CD8-positive, alpha-beta memory T cell (primary cell): ENCODE results near the gene SOX6. TPM values are rescaled to one million over a fixed set of nuclear protein-coding genes. Genes with fewer than 3 reads are reported as not detected.

Experiments
- CTCF ChIA-PET: fragments of 350-600 bp; sonication (Branson Sonifier 250); formaldehyde crosslinking; loops from one replicate; lab custom pipeline; 2021; ENCODE audit warnings: antibody characterized with exemption; lab: Charles Lee
- POLR2A ChIA-PET: fragments of 350-600 bp; sonication (Branson Sonifier 250); formaldehyde crosslinking; loops from one replicate; lab custom pipeline; 2021; ENCODE audit warnings: antibody characterized with exemption; lab: Charles Lee
- DNase-seq, 5 donors: peaks; one replicate each; pipeline versions ENCODE4 v3.0.0 to v3.0.0-alpha.2; 2020 to 2022; ENCODE audit warnings: mixed read lengths in 1 of 5
- H3K27ac ChIP-seq: one replicate; pipeline ENCODE4 v1.7.0; 2013; ENCODE audit warnings: low read depth, mild to moderate bottlenecking, low read length, moderate library complexity
- H3K27me3 ChIP-seq: 2 replicates; pipeline ENCODE4 v1.7.0; 2013; ENCODE audit warnings: low read length, mild to moderate bottlenecking; ENCODE audit not compliant: insufficient read depth, poor library complexity, severe bottlenecking
- H3K36me3 ChIP-seq: 2 replicates; pipeline ENCODE4 v1.7.0; 2013; ENCODE audit warnings: mild to moderate bottlenecking, low read length, moderate library complexity; ENCODE audit not compliant: insufficient read depth
- H3K4me1 ChIP-seq: 2 replicates; pipeline ENCODE4 v1.7.0; 2013; ENCODE audit warnings: mild to moderate bottlenecking, low read length, moderate library complexity; ENCODE audit not compliant: insufficient read depth
- H3K4me3 ChIP-seq: 2 replicates; pipeline ENCODE4 v1.7.0; 2013; ENCODE audit warnings: mild to moderate bottlenecking, low read length
- H3K9me3 ChIP-seq: 2 replicates; pipeline ENCODE4 v1.7.0; 2013; ENCODE audit warnings: mild to moderate bottlenecking, low read length
- H3K27ac Mint-ChIP-seq, 8 donors: one replicate each; pipeline ENCODE4 v1.8.0; 2020 to 2021; ENCODE audit warnings: mixed read lengths in 8 of 8, mild to moderate bottlenecking in 6 of 8, inconsistent platforms in 3 of 8, moderate library complexity in 3 of 8
- H3K27me3 Mint-ChIP-seq, 2 donors: one replicate each; pipeline ENCODE4 v1.8.0; 2020 to 2021; ENCODE audit warnings: mixed read lengths in 2 of 2, mild to moderate bottlenecking in 1 of 2, moderate library complexity in 1 of 2
- H3K36me3 Mint-ChIP-seq, 3 donors: one replicate each; pipeline ENCODE4 v1.8.0; 2020 to 2021; ENCODE audit warnings: mixed read lengths in 3 of 3, inconsistent platforms in 1 of 3, mild to moderate bottlenecking in 1 of 3
- H3K4me1 Mint-ChIP-seq, 3 donors: one replicate each; pipeline ENCODE4 v1.8.0; 2020 to 2021; ENCODE audit warnings: mixed read lengths in 3 of 3, inconsistent platforms in 1 of 3, mild to moderate bottlenecking in 1 of 3
- H3K4me3 Mint-ChIP-seq, 7 donors: one replicate each; pipeline ENCODE4 v1.8.0; 2020 to 2021; ENCODE audit warnings: mixed read lengths in 7 of 7, mild to moderate bottlenecking in 6 of 7, moderate library complexity in 4 of 7, inconsistent platforms in 2 of 7
- H3K9me3 Mint-ChIP-seq, 5 donors: one replicate each; pipeline ENCODE4 v1.8.0; 2020 to 2022; ENCODE audit warnings: mixed read lengths in 5 of 5, mild to moderate bottlenecking in 3 of 5, moderate library complexity in 2 of 5, inconsistent platforms in 1 of 5
- polyA plus RNA-seq: library from polyadenylated mRNA; unstranded; fragments of 300-500 nt; fragmentation: Illumina TruSeq; gene quantifications from one replicate; pipeline ENCODE4 v1.2.3, GENCODE V29; 2021
- total RNA-seq, 2 experiments: library from RNA; stranded (reverse); gene quantifications; one replicate each; pipeline ENCODE4 v1.2.3, GENCODE V29; 2021

SOX6 gene
- total and polyA plus RNA-seq, 3 experiments from 2014 or later: not detected

DNA sequence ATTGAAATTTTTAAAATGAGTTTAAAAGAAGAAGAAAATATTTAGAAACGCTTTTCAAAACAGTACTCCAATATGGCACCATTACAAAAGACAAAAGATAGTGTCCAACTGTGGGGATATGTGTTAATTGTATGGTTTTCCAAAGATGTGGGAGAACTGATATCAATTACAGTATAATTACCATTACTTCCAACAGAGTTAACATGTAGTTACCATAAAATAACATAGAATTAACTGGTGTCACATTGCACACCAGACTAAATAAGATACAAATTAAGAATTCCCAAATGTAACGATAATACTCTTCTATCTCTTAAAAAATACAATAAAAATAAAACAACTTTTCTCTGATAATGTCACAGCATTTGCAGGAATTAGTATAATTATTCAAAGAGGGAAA, 329.5 kb downstream of the SOX6 start:
- no peaks in the 10 kb centered on the region for H3K36me3 ChIP-seq
- Mint-ChIP-seq H3K4me1 (no peaks in the 10 kb centered on the region), H3K36me3 (no peaks in the 10 kb centered on the region), H3K27me3 (no peaks in the 10 kb centered on the region), H3K4me3 (no peak overlapping the region), H3K9me3 (peaks cover 0 to 8% (median 2%) of the 10 kb centered on the region in 5 donors), H3K27ac (no peak overlapping the region)
- ChIA-PET CTCF (no interaction called here), POLR2A (no interaction called here)
- no peaks in the 10 kb centered on the region for H3K4me1 ChIP-seq
- H3K27me3 ChIP-seq: no peaks in the 10 kb centered on the region
- H3K9me3 ChIP-seq: no peaks in the 10 kb centered on the region
- DNase-seq: no peak
- no peak overlapping the region for H3K27ac ChIP-seq
- H3K4me3 ChIP-seq: no peak overlapping the region

DNA sequence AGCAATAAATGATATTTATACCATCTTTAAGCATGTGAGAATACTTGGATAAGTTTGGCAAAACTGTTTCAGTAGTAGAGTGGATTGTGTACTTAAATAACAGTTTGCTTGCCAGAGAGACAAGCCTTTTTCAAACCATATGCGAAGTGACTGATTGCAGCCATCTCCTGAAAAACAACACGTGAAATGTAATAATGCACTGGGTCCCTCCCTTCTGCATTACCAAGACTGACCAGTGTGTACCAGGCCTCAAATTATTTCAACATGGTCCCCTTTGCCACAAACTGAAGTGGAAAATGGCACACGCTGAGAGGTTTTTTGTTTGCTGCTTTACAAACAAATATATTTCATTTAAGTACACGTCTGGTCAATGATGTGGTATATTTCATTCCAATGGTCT, 337.4 kb downstream of the SOX6 start:
- DNase-seq: no peak
- ChIA-PET CTCF (no interaction called here), POLR2A (no interaction called here)
- Histone ChIP-seq H3K4me3 (no peak overlapping the region), H3K9me3 (no peaks in the 10 kb centered on the region), H3K27ac (no peak overlapping the region), H3K27me3 (no peaks in the 10 kb centered on the region), H3K36me3 (no peaks in the 10 kb centered on the region), H3K4me1 (no peaks in the 10 kb centered on the region)
- Mint-ChIP-seq H3K4me3 (no peak overlapping the region), H3K27ac (no peak overlapping the region), H3K27me3 (no peaks in the 10 kb centered on the region), H3K9me3 (peaks cover 0 to 7% (median 4%) of the 10 kb centered on the region in 5 donors), H3K36me3 (no peaks in the 10 kb centered on the region), H3K4me1 (no peaks in the 10 kb centered on the region)

DNA sequence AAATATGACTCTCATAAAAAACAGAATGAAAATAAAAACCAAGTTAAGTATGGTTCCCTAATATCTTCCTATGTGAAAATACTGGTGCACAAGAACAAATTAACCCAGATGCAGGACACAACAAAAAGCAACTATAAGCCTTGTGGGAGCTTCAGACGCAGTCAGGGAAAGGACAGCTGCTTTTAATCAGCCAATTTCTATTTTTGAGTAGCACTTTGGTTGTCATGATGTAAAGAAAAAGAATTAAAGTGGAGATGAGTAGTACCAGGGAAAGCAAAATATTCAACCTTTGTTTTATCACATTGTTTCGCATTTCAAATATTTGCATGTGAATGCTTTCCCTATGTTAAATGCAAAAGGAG, 339.9 kb downstream of the SOX6 start:
- DNase-seq: no peak
- no peaks in the 10 kb centered on the region for H3K27me3 Mint-ChIP-seq
- no peaks in the 10 kb centered on the region for H3K27me3 ChIP-seq
- ChIA-PET CTCF (no interaction called here), POLR2A (no interaction called here)
- H3K9me3 ChIP-seq: no peaks in the 10 kb centered on the region
- peaks cover 0 to 9% (median 4%) of the 10 kb centered on the region in 5 donors for H3K9me3 Mint-ChIP-seq
- H3K36me3 ChIP-seq: no peaks in the 10 kb centered on the region
- H3K4me1 ChIP-seq: no peaks in the 10 kb centered on the region
- no peak overlapping the region for H3K4me3 ChIP-seq
- H3K4me1 Mint-ChIP-seq: no peaks in the 10 kb centered on the region
- no peak overlapping the region for H3K27ac ChIP-seq
- no peaks in the 10 kb centered on the region for H3K36me3 Mint-ChIP-seq
- no peak overlapping the region for H3K4me3 Mint-ChIP-seq
- no peak overlapping the region for H3K27ac Mint-ChIP-seq

DNA sequence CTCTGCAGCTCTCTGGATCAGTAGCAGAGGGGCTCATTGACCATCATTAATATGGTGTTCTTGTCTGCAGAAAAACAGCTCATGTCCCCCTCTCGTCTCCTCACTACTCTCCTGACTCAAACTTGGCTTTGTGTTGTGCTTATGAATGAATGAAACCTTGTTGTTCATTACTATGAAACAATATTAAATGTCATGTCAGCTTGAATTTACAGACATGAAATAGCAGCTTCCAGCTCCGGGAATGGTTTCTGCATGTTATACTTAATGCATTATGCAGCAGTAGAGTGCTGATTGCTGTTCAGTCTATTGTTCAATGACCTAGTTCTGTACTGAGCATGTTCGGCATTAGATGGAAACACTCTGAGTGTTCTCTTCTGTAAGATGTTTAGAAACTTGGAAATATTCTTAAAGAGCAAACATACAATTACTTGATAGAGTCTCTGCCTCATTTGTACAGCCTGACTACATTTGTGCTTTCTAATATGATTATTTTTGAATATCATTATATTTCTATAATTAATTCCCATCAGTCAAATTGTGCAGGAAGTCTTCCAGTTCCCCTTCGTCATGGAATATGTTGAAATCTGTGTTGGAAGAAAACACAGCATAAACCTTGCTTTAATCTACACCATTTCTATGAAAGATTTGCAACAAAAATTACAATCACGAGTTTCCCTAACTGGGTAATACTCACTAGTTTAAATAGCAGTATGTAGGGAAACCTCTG, 340.4 kb downstream of the SOX6 start:
- no peaks in the 10 kb centered on the region for H3K27me3 ChIP-seq
- CTCF ChIA-PET: no interaction called here
- H3K4me1 Mint-ChIP-seq: no peaks in the 10 kb centered on the region
- H3K9me3 ChIP-seq: no peaks in the 10 kb centered on the region
- peaks cover 0 to 9% (median 4%) of the 10 kb centered on the region in 5 donors for H3K9me3 Mint-ChIP-seq
- H3K27me3 Mint-ChIP-seq: no peaks in the 10 kb centered on the region
- H3K4me3 ChIP-seq: no peak overlapping the region
- H3K4me3 Mint-ChIP-seq: no peak overlapping the region
- H3K27ac ChIP-seq: no peak overlapping the region
- no peaks in the 10 kb centered on the region for H3K36me3 Mint-ChIP-seq
- no peak overlapping the region for H3K27ac Mint-ChIP-seq
- H3K36me3 ChIP-seq: no peaks in the 10 kb centered on the region
- no peak for DNase-seq
- POLR2A ChIA-PET: no interaction called here
- H3K4me1 ChIP-seq: no peaks in the 10 kb centered on the region

- no peaks in the 10 kb centered on the region for H3K27me3 ChIP-seq
- peaks cover 0 to 8% (median 4%) of the 10 kb centered on the region in 5 donors for H3K9me3 Mint-ChIP-seq
- no peaks in the 10 kb centered on the region for H3K4me1 Mint-ChIP-seq
- H3K36me3 ChIP-seq: no peaks in the 10 kb centered on the region
- POLR2A ChIA-PET: no interaction called here
- H3K27ac ChIP-seq: no peak overlapping the region
- CTCF ChIA-PET: no interaction called here
- no peaks in the 10 kb centered on the region for H3K9me3 ChIP-seq
- no peak for DNase-seq
- no peak overlapping the region for H3K4me3 ChIP-seq
- no peaks in the 10 kb centered on the region for H3K4me1 ChIP-seq
- H3K27me3 Mint-ChIP-seq: no peaks in the 10 kb centered on the region
- no peaks in the 10 kb centered on the region for H3K36me3 Mint-ChIP-seq
- H3K27ac Mint-ChIP-seq: no peak overlapping the region
- H3K4me3 Mint-ChIP-seq: peak overlapping the region in 1 of 7 donors; percentile 32
Observed at GRCh38 chr11:16013649-16014275, 342.6 kb downstream of the SOX6 start.

DNA sequence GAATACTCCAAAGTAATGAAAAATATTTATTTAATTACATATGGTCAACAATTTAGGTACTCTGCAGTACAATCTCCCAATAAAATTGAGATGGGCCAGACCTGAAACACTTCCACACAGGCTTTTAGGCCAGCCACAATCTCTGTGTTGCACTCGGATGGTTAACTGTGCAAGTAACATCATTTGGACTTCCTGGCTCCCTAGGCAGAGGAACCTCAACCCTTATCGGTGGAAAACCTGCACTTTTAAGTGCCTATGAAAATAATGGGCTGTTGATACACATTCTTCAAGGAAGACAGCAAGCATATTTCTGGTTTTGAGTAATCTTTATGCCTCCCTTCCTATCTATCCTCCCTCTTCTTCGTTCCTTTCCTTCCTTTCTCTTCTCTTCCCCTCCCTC, 343.1 kb downstream of the SOX6 start:
- Mint-ChIP-seq H3K36me3 (no peaks in the 10 kb centered on the region), H3K9me3 (peaks cover 0 to 8% (median 4%) of the 10 kb centered on the region in 5 donors), H3K4me3 (no peak overlapping the region), H3K4me1 (no peaks in the 10 kb centered on the region), H3K27me3 (no peaks in the 10 kb centered on the region), H3K27ac (no peak overlapping the region)
- ChIA-PET POLR2A (no interaction called here), CTCF (no interaction called here)
- Histone ChIP-seq H3K36me3 (no peaks in the 10 kb centered on the region), H3K4me1 (no peaks in the 10 kb centered on the region), H3K27me3 (no peaks in the 10 kb centered on the region), H3K9me3 (no peaks in the 10 kb centered on the region), H3K27ac (no peak overlapping the region), H3K4me3 (no peak overlapping the region)
- DNase-seq: no peak

- no peaks in the 10 kb centered on the region for H3K36me3 ChIP-seq
- no peaks in the 10 kb centered on the region for H3K9me3 ChIP-seq
- no peak overlapping the region for H3K4me3 ChIP-seq
- peaks cover 0 to 8% (median 0%) of the 10 kb centered on the region in 5 donors for H3K9me3 Mint-ChIP-seq
- DNase-seq: no peak
- H3K27me3 Mint-ChIP-seq: no peaks in the 10 kb centered on the region
- H3K27ac ChIP-seq: no peak overlapping the region
- CTCF ChIA-PET: no interaction called here
- no peaks in the 10 kb centered on the region for H3K36me3 Mint-ChIP-seq
- no peaks in the 10 kb centered on the region for H3K4me1 ChIP-seq
- H3K27me3 ChIP-seq: no peaks in the 10 kb centered on the region
- H3K4me3 Mint-ChIP-seq: no peak overlapping the region
- H3K4me1 Mint-ChIP-seq: no peaks in the 10 kb centered on the region
- POLR2A ChIA-PET: no interaction called here
- H3K27ac Mint-ChIP-seq: no peak overlapping the region
Observed at GRCh38 chr11:16012125-16012751, 344.1 kb downstream of the SOX6 start.

DNA sequence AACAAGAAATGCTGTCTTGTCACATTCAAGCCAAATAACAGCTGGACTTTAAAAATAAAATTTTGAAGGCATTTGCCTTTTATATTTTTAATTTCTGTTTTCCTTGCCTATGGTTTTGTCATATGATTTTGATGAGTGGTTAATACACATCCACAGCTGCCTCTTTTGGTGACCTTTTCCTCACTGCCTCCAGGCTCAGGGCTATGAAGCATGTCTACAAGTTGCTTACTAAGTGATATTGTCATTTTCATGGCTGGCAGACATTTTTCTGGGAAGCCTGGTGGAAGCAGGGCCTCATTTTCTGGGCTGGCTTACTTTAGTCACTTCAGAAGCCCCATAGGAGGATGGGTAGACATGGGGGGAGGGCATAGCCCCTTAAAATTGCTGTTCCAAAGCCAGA, 344.9 kb downstream of the SOX6 start:
- Mint-ChIP-seq H3K4me3 (no peak overlapping the region), H3K36me3 (no peaks in the 10 kb centered on the region), H3K9me3 (peaks cover 0 to 9% (median 0%) of the 10 kb centered on the region in 5 donors), H3K27ac (no peak overlapping the region), H3K4me1 (no peaks in the 10 kb centered on the region), H3K27me3 (no peaks in the 10 kb centered on the region)
- Histone ChIP-seq H3K9me3 (no peaks in the 10 kb centered on the region), H3K4me3 (no peak overlapping the region), H3K36me3 (no peaks in the 10 kb centered on the region), H3K4me1 (no peaks in the 10 kb centered on the region), H3K27ac (no peak overlapping the region), H3K27me3 (no peaks in the 10 kb centered on the region)
- ChIA-PET POLR2A (no interaction called here), CTCF (no interaction called here)
- no peak for DNase-seq
